IPS DF 4.7 (cell line): ENCODE data around the gene PDSS2.
"Not testable (repeated sequence)": the region's sequence is repeated elsewhere in the genome, so short reads cannot be mapped to it uniquely, and the experiment has no call there.

ENCODE experiments used
- DNase-seq: peaks from one replicate; pipeline ENCODE4 v3.0.0-alpha.2; 2013; ENCODE audit warnings: low spot score; ENCODE audit errors: extremely low read depth

Gene PDSS2

GRCh38 chr6:107219851-107220250 is 239.5 kb downstream of the PDSS2 start:
- no peak for DNase-seq

- no peak for DNase-seq
Observed at GRCh38 chr6:107218142-107218541, 241.2 kb downstream of the PDSS2 start.

GRCh38 chr6:107217248-107217647 is 242.1 kb downstream of the PDSS2 start:
- no peak for DNase-seq

GRCh38 chr6:107216197-107216933 is 243.0 kb downstream of the PDSS2 start:
- no peak for DNase-seq

- DNase-seq, result no peak
Observed at GRCh38 chr6:107215334-107215733, 244.0 kb downstream of the PDSS2 start.

- DNase-seq, result no peak
Observed at GRCh38 chr6:107214655-107215054, 244.7 kb downstream of the PDSS2 start.

GRCh38 chr6:107209406-107210305 is 249.7 kb downstream of the PDSS2 start:
- DNase-seq, result no peak

GRCh38 chr6:107207251-107207873 is 252.0 kb downstream of the PDSS2 start:
- DNase-seq, result no peak

GRCh38 chr6:107205058-107205998 is 254.0 kb downstream of the PDSS2 start:
- no peak for DNase-seq

GRCh38 chr6:107202876-107203468 is 256.4 kb downstream of the PDSS2 start:
- no peak for DNase-seq

GRCh38 chr6:107198631-107199416 is 260.5 kb downstream of the PDSS2 start:
- DNase-seq, result no peak

- no peak for DNase-seq
Observed at GRCh38 chr6:107196152-107196551, 263.2 kb downstream of the PDSS2 start.

- not testable (repeated sequence) for DNase-seq
Observed at GRCh38 chr6:107194723-107195122, 264.6 kb downstream of the PDSS2 start.

GRCh38 chr6:107192830-107193229 is 266.5 kb downstream of the PDSS2 start:
- no peak for DNase-seq

GRCh38 chr6:107187630-107188029 is 271.7 kb downstream of the PDSS2 start:
- DNase-seq, result no peak

GRCh38 chr6:107186047-107186446 is 273.3 kb downstream of the PDSS2 start:
- DNase-seq, result no peak

- DNase-seq, result peak; percentile 19
Observed at GRCh38 chr6:107185391-107185970, 273.9 kb downstream of the PDSS2 start.

GRCh38 chr6:107184435-107184834 is 274.9 kb downstream of the PDSS2 start:
- no peak for DNase-seq

GRCh38 chr6:107180099-107180498 is 279.3 kb downstream of the PDSS2 start:
- DNase-seq, result no peak
